Nucleus accumbens (tissue), 56 donors: ENCODE measurements around the gene ZNRD2.

Experiments
- DNase-seq, 56 donors: peaks; one replicate each; lab custom pipeline; 2025; lab: John Stamatoyannopoulos, UW

ZNRD2 gene

DNA sequence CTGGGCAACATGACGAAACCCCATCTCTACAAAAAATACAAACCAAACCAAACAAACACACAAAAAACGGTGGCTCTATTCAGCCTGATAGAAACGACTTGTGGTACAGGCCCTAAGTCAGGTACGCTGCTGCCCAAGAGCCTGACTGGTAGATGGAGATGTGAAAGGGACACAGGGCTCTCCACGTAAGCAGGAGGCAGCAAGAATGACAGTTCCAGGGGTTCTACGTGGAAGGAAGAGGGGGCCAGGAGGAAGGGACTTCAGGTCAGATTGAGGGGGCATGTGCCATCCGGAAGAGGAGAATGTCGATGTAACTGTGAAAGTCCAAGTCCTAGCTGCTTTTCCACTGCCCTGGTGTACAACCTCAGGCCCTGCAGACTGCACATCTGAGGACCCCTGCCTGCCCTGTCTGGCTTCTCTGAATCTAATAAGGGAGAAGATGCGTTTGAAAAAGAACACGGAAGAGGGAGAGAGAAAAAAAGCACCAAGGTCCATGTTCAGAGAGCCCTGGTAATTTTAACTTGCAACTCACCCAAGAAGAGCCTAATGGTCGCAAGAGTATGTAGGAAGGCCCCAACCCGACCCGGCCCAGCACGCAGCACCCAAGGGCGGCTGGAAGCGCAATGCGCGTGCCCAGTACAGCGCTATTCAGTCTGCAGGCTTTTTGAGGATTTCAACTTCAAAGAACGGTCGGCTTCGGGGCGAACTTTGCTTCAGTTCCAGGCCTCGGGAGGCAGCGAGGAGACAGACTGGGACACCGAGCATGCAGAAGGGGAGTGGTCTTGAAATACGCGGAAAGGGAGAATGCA lies 909 bp upstream of the ZNRD2 start:
- peak in 6 of 56 donors; percentile 71 to 85 (median 78) for DNase-seq

DNA sequence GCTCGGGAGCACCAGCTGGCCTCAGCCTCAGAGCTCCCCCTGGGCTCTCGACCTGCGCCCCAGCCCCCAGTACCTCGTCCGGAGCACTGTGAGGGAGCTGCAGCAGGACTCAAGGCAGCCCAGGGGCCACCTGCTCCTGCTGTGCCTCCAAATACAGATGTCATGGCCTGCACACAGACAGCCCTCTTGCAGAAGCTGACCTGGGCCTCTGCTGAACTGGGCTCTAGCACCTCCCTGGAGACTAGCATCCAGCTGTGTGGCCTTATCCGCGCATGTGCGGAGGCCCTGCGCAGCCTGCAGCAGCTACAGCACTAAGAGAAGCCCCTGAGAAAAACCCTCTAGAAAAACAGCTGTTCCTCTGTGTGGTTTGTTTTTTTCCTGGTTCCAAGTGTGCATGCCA lies 1.1 kb downstream of the ZNRD2 start:
- DNase-seq = no peak

DNA sequence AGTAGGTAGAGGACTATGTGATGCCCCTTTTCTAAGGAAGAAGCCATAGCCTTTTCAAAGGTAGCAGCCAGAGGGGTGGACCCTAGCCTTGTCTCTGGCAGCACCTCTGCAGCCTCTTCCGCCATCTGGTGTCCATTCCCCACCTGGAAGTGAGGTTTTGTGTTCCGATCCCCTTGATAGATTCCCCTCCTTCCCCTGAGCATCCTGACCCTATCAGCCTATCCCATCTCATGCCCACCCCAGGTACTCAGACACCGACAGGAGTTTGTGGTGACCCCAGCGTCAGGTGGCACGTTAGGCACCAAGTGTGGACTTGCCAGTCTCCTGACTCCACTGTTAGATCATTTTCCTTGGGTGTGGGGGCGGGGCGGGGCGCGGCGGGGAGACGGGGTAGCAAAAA lies 1.7 kb downstream of the ZNRD2 start:
- peak in 1 of 56 donors; percentile 63 for DNase-seq

DNA sequence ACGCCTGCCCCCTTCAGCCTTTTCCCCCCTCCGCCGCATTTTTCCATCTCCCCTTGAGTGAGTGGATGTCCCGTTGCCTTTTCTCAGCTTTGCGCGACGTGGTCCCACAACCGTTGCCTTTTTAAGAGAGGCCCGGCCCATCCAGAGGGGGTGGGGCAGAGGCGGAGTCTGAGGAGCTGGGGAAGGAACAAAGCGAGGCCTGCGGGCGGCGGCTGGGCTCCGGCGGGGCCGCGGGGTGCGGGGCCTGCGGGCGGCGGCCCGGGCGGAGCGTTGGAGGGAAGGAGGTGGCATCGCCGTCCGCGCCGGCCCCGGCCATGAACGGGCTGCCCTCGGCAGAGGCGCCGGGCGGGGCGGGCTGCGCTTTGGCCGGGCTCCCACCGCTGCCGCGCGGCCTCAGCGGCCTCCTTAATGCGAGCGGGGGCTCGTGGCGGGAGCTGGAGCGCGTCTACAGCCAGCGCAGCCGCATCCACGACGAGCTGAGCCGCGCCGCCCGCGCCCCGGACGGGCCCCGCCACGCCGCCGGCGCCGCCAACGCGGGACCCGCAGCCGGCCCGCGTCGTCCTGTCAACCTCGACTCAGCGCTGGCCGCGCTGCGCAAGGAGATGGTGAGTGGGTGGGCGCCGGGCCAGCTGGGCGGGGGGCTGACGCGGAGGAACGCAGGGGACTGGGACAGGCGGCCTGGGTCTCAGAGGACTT lies 2.2 kb downstream of the ZNRD2 start, which contains the start of gene FAM89B:
FAM89B (plus strand) TSS at position 183 of the 696 bp plus-strand sequence; CDS start at position 315, 132 bp downstream.
- DNase-seq = peak in 54 of 56 donors; percentile 23 to 95 (median 80)

DNA sequence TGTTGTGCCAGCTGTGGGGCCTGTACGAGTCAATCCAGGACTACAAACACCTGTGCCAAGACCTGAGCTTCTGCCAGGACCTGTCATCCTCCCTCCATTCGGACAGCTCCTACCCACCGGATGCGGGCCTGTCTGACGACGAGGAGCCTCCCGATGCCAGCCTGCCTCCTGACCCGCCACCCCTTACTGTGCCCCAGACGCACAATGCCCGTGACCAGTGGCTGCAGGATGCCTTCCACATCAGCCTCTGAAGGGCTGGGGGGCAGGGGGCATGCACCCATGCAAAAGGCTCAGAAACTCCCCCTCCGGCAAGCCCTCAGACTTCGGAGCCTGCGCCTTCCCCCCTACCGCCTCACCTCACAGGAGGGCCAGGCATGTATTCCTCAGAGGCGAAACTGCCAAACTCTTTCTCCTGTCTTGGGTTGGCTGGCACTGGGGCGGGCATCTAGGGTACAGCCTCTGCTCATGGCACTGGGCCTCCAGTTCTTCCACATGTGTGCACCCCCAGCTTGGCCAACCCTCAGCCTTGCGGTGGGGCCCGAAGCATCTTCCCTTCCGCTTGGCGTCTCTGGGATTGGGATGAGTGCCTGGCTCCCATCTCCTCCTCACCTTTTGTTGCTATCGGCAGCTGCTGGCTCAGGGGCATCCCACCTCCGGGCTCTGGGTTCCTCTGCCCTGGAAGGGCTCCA lies 3.3 kb downstream of the ZNRD2 start:
- DNase-seq = peak in 1 of 56 donors; percentile 57

DNA sequence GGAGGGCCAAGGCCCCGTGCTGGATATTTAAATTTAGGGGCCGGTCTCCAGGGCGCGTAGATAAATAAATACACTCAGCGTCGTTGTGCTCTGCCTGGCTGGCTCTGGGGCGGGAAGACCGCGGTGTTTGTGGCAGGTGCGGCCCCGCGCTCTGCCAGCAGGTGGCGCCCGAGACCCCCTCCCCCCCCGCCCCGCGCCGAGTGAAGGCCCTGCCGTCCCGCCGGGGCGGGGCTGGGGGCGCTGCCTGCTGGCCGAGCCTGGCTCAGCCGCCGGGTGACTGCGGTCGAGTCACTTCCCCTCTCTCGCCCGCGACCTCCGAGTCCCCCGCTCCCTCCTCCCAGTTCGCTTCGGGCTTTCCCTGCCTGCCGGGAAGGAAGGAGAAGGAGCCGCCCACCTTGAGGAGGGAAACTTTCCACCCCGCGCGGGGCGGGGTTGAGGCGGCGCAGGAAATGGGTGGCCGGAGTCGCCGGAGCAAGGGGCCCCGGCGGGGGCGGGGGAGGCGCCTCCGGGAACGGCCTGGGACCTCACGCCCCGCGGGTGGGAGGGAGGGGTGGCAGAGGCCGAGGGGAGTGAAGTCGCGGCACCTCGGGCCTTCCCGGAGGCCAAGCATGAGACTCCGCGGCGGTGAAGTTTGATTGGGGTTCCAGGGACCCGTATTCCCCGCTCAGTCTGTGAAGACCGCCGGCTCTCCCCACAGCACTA lies 4.0 kb downstream of the ZNRD2 start:
- peak in 51 of 56 donors; percentile 28 to 84 (median 62) for DNase-seq

DNA sequence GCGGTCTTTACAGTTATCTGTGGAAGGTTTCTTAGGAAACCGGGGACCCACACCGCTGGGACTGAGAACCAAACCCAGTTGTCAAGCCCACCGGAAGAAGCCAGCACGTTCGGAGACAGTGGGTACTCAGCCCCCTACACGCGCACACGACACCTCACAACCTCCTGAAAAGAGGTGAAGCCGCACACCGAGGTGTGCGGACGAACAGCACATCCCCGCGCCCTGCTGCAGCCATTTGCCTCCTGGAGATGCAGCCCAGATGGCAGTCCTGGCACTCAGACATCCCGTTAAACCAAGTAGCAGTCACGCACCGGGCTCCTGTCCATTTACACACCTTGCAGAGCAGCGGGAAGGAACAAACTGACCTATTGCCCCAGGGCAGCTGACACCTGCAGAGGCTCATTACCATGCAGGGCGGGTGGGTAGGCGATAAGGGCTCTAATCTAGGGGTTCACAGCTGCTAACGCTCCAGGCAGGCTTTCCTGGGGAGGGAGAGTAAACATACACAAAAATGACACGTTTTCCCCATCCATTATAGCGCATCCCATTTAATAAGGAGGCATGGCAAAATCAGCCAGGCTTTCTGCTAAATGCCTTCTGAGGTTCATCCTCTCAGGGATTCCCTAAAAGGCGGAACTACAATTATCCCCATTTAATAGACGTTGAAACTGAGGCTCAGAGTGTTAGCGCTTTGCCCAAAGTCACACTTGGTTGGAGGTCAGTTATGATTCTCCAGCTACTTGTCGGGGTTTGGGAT lies 4.7 kb downstream of the ZNRD2 start:
- no peak for DNase-seq

DNA sequence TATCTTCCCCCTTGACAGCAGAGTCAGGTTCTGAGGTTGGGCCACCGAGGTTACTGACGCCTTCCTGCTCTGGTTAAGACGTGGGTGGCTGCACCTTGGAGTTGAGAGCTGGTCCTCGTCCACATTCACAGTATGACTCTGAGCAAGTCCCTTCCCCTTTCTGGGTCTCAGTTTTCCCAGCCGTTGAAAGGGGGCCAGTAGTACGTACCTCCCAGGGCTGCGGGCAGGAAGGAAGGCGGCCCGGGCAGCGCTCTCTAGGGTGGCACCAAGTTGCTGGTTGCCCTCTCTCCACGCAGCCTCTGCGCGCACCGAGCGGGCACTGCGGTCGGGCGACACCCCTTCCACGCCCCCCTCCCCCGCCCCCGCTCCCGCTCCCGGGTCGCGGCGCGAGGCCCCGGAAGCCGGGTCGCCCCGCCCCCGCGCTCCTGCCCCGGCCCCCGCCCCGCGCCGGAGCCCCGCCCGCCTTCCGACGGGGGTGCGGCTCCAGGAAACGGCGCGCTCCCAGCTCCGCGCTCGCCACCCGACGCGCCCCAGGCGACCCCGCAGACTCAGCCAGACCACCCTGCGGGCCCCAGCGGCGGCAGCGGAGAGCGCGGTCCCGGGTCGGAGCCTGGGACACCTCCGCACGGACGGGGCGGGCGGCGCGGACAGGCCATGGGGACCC lies 5.4 kb downstream of the ZNRD2 start, which contains the start of gene EHBP1L1:
EHBP1L1 (plus strand) TSS at position 486 of the 664 bp plus-strand sequence. CDS start 250 bp downstream, outside the sequence.
- DNase-seq = peak in 7 of 56 donors; percentile 9 to 46 (median 22)

DNA sequence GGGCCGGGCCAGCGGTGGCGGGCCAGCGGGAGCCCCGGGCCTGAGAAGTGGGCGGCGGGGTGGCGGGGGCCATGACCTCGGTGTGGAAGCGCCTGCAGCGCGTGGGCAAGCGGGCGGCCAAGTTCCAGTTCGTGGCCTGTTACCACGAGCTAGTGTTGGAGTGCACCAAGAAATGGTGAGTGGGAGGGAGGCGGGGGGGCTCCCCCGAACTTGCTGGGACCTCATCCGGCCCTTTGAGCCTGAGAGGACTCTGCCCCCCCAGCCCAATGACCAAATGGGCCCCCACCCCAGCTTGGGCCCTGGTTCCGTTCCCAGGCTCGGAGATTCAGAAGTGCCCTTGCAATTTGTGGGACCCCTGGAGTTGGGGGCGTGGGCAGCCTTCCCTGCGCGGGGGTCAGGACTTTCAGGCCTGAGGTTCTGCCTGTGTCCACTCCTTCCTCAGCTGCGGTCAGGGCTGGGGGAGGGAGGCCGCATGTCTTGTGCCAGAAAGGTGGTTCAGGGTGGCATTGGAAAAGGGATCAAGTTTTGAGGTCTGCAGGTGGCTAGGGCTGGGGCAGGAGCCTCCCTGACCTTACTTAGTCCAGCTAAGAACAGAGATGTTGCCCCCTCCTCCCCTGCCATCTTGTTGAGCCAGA lies 6.1 kb downstream of the ZNRD2 start:
- DNase-seq = no peak

DNA sequence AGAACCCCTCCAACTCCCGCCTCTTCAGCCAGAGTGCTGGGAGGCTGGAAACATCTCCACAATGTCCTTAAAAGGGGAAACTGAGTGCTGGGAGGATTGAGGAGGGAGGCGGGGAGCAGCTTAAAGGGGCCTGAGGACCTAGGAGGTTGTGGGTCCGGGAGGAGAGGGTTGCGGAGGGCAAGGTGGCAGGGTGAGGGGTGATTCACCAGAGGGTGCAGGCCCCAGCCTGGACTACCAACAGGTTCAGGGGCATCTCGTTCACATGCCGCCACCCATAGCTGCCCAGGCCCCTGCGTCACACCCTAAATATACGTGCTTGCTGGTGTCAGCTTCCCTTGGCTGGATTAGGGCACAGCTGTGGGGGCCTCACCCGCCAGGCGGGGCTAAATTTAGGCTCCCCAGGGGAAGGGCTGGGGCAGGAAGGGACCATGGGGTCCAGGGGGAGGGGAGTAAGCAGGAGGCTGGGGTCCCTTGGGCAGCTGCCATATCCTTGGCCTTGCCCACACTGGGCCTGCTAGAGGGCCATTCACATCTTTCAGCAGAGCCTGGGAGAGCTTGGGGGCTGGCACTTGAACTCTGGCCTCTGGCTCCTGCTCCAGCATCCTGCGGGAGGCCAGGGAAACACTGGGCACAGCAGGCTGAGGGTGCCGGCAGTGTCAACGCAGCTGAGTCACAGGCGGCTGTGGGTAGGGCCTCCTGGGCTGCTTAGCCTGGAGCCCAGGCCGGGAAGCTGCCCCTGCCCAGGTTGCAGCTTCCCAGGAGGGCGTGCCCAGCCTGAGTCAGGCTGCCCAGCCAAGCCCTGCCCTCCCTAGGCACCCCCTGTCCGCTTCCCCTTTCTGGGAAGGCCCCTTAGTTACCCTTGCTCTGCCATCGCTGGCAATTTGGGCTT lies 6.8 kb downstream of the ZNRD2 start:
- DNase-seq = peak in 1 of 56 donors; percentile 20

DNA sequence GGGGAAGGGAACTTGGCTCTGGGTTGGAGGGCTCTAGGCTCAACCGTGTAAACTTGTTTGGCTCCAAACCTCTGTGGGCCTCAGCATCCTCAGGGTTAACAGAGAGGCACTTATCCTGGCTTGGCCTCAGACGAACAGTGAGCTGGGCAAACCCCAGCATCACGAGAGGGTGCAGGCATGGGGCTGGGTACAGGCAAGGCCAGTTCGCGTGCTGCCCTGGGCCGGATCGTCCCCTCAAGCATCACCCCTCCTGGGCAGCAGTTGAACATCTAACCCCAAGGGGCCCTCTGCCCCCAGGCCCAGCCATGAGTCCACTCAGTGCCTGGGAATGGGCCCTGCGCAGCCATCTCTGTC lies 7.5 kb downstream of the ZNRD2 start:
- DNase-seq = no peak

DNA sequence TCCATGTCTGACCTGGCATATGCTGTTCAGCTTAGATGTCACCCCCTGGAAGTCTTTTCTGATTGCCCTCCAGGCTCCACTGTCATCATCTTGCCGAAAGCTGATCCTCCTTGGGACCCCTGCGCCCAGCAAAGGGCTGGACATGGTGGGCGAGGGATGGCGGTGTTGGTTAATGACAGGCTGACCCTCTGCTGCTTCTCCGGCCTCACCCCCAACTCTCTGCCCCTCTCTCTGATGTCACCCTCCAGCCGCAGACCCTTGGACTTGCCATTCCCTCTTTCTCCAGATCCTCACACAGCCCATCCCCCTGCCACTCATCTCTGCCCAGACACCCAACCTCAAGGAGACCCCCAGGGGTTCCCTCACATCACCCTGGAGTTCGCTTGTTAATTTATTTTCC lies 7.9 kb downstream of the ZNRD2 start:
- no peak for DNase-seq

DNA sequence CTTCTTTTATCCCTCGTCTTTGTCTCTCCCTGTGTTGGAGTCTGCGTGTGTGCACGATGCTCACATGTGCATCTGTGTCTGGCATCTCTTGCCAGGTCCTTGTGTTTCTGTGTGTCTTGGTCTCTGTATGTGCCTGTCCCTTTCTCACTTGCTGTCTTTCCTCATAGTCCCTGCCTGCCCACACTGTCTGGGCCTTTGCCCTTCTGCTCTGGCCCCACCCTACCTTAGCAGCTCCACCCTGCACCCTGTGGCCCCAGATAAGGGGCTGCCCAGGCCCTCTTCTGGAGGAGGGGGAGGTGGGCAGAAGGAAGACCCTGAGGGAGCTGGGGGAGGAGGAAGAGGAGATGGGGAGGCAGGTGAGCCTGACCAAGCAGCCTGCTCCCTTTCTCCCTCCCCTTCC lies 8.4 kb downstream of the ZNRD2 start:
- DNase-seq = no peak

DNA sequence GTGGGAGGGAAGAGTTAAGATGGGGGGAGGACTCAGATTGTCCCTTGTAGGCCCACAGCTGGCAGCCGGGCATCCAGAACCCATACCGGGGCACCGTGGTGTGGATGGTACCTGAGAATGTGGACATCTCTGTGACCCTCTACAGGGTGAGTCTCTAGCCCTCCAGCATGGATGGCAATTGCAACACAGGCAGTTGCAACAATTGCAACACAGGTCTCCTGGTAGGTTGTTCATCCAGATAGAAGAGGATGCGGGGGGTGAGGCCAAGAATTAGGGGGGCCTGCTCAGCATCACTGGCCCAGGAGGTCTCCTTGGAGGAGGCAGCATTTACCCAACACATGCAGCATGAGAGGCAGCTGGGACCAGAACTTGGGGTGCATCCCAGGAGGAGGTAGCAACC lies 9.0 kb downstream of the ZNRD2 start:
- no peak for DNase-seq

DNA sequence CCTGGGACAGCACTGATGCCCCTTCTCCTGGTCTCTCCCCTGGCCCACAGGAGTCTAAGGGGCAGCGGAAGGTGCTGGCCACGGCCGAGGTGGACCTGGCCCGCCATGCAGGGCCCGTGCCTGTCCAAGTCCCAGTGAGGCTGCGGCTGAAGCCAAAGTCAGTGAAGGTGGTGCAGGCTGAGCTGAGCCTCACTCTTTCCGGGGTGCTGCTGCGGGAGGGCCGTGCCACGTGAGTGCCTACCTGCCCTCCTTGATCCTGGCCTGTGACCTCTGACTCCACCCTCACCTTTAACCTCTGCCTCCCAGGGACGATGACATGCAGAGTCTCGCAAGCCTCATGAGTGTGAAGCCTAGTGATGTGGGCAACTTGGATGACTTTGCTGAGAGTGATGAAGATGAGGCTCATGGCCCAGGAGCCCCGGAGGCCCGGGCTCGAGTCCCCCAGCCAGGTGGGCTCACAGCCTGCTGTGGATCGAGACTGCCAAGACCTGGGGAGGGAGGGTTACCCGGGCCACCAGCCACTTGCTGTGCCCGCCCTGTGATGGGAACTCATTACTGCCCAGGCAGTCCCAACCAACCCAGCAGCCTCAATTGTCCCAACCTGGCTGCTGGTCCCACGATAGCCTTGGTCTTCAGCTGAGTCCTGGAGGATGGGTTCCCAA lies 9.9 kb downstream of the ZNRD2 start:
- no peak for DNase-seq

DNA sequence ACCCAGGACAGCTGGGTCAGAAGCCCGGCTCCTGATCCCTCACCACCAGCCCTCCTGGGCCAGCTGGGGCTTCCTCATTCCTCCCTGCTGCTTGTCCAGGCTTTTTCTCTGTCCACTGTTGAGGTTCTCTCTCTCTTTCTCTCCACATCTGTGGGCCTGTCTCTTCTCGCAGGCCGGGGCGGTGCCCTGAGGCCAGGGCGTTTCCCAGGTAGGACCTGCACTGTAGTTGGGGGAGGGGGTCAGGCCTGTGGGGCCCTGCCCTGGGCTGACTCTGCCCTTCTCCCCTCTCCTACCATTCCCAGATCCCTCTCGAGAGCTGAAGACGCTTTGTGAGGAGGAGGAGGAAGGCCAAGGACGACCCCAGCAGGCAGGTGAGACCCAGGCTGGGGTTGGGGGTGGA lies 10.5 kb downstream of the ZNRD2 start:
- no peak for DNase-seq

DNA sequence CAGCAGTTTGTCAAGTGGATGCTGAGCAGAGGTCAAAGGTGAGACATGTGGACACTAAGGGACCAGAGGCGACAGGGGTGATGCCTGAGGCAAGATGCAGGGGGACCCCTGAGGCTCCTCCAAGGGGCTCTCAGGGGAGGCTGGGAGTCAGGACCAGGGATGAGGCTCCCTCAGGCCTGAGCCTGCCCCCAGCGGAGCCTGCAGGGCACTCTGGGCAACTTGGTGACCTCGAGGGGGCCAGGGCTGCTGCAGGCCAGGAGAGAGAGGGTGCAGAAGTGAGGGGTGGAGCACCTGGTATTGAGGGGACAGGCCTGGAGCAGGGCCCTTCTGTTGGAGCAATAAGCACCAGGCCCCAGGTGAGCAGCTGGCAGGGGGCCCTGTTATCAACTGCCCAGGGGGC lies 11.7 kb downstream of the ZNRD2 start:
- DNase-seq = no peak
